DLD1 (cell line): ENCODE results near the gene PSME2.

ENCODE experiments used
- in situ Hi-C: cut with HindIII; loops from 2 replicates; pipeline ENCODE4 v1.10.0; 2017; ENCODE audit warnings: low sequenced_read_pairs

Gene PSME2

DNA sequence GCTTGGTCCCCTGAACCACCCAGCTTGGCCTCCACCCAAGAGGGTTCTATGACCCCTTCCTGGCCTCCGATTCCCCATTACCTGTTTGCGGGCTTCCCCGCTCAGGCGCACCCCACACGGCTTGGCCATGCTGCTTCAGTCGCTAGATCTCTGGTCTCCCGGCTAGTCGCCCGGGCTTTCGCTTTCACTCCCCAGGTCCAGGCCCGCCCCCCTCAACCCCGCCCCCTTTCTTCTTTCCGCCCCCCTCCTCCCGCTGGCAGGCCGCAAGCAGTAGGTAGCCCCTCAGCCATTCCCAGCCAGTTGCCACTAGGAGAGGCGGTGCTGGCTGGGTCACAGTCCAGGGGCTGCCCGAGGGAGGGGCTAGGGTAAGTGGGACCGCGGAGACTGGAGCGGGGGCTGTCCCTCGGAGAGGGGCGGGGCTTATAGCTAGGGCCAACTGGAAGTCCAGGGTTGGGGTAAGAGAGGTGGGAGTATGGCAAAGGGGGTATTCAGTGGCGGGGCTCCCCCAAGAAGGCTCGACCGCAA is at the start of gene PSME2:
PSME2 (minus strand) TSS at position 158 of the 525 bp plus-strand sequence; CDS start at position 129, 29 bp downstream.
- in situ Hi-C loops: no loop called here

- in situ Hi-C loops: no loop called here
Observed at GRCh38 chr14:24195186-24196070, 49.0 kb upstream of the PSME2 start, which contains the start of gene TM9SF1. Gene TM9SF1, minus strand, starts transcription at chr14:24195441. Its CDS starts 422 bp downstream, at chr14:24195019.

DNA sequence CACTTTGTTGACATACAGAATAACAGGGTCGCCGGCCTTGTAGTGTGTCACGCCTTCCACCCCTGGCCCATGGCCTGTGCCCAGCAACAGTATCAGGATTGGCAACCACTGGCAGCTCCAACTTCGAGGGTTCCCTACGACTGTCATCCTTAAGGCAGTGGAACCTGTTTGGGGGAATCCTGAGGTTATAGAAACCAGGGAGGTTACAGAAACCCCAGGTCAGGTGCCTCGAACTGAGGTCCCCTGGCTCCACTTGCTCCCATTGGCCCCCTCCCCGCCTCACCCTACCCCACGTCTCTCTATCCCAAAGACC is 48.4 kb upstream of the PSME2 start:
- in situ Hi-C loops: no loop called here

GRCh38 chr14:24194186-24194872 is 47.9 kb upstream of the PSME2 start:
- in situ Hi-C loops: no loop called here

GRCh38 chr14:24192933-24193332 is 46.5 kb upstream of the PSME2 start:
- in situ Hi-C loops: no loop called here

DNA sequence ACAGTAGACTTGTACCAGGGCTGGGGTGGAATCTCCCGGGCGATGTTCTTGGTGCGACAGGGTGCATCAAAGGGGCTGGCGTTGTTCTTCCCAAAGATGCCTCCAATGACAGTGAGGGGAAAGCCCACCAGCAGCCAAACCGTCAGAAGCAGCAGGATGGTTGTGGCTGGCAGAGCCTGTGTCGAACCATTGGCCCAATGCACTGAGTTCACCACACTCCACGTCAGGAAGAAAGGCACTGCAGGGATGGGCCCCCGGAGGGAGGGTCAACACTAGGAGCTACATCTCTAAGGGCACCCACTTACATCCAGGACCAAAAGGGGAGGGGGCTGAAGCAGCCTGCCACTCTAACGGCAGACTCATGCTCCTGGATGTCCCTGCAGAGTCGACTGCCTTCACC is 44.0 kb upstream of the PSME2 start:
- in situ Hi-C loops: no loop called here

DNA sequence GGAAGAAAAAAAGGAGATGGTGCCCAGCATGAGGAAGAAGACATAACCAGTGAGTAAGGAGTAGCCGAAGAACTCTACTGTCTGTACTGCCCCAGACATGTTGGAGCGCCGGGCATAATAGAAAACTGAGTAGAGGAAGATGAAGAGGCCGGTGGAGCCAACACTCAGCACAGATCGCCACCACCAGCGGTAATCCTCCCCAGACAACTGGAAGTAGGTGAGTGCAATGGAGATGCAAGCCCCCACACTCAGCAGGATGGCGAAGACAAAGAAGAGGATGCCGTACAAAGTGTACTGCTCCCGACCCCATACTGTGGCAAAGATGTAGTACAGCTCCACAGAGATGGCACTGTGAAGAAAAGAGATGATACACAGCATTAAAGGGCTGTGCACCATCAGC is 43.0 kb upstream of the PSME2 start:
- in situ Hi-C loops: no loop called here

DNA sequence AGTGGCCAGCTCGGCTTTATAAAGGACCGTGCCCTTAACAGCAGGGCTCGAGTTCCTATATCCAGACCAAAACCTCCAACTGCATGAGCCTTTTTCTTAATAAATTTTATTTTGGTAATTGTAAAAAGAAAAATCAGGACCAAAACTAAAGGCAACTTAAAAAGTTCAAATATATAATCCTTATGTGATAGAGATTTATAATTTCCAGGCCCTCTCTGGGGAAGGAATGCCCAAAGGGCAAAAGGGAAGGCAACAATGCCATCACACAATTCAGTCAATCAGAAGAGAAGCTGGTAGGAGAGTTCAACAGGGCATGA is 42.6 kb upstream of the PSME2 start:
- in situ Hi-C loops: no loop called here

GRCh38 chr14:24188251-24189058 is 42.0 kb upstream of the PSME2 start, which contains the start of gene IPO4:
Gene IPO4, minus strand, starts transcription at chr14:24188816. Its CDS starts 29 bp downstream, at chr14:24188787.
- in situ Hi-C loops: no loop called here

- in situ Hi-C loops: no loop called here
Observed at GRCh38 chr14:24187539-24187915, 41.1 kb upstream of the PSME2 start.

DNA sequence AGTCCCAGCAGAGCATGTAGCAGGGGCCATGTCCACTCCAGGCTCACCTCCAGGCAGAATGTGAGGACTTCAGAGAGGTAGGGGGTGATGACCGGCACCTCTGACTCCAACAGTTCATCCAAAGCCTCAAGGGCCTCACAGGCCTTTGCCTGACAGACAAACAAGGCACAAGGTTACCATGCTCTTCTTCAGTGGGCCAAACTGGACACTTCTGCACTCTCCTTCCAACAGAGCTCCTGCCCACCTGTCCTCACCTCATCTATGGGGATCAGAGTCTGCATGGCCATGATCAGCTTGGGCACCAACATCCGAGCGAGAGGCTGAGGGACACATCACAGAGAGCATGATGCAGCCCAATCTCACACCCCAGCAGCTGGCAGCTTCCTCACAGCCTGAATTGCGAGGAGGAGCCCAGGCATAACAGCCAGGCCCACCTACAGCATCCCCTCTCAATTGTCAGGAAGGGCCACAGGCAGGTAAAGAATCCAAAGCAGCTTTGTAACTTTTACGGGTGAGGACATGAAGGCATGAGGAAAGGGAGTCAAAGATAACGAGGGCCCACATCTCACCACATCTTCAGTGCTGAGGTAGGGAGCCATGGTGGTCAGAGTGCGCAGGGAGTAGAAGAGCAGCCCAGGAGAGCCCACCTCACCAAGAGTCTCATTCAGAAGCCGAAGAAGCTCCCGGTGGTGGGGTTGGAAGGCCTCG is 40.6 kb upstream of the PSME2 start:
- in situ Hi-C loops: no loop called here

- in situ Hi-C loops: no loop called here
Observed at GRCh38 chr14:24185741-24186140, 39.3 kb upstream of the PSME2 start.

DNA sequence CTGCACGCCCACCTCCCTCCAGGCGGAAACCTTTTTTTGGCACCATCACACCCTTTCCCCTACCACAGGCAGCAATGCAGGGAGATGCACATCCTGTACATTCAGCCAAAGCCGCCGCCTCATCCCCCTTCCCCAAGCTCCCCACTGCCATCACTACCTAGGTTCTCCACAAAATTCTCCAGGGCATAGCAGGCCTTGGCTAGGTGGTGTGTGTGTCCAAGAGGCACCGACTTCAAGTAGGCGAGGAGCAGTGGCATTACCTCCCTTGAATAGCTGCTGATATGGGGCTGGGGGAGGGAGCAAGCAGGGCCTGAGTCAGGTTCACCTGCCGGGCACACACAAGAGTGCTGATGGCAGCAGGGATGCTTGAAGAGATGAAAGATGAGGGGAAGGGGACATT is 38.6 kb upstream of the PSME2 start:
- in situ Hi-C loops: no loop called here

- in situ Hi-C loops: no loop called here
Observed at GRCh38 chr14:24184104-24184970, 37.9 kb upstream of the PSME2 start.

DNA sequence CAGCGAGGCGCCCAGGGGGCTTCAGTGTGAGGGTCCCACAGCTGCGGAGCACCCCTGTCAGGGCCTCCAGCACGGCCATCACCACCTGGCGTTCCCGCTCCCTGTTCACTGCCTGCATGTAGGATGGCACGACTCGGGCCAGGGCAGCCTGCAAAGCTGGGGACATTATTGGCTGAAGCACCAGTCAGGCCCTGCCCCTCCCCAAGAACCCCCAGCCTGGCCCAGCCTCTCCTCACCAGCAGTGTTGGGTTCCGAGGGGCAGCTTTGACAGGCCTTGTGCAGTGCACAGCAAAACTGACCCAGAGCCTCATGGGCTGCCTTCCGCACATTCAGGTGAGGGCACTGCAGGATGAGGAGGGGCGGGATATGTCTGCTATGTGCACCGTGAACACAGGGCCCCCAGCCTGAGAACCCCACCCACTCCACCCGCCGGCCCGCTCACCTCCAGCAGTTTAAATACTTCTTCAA is 36.6 kb upstream of the PSME2 start:
- in situ Hi-C loops: no loop called here

DNA sequence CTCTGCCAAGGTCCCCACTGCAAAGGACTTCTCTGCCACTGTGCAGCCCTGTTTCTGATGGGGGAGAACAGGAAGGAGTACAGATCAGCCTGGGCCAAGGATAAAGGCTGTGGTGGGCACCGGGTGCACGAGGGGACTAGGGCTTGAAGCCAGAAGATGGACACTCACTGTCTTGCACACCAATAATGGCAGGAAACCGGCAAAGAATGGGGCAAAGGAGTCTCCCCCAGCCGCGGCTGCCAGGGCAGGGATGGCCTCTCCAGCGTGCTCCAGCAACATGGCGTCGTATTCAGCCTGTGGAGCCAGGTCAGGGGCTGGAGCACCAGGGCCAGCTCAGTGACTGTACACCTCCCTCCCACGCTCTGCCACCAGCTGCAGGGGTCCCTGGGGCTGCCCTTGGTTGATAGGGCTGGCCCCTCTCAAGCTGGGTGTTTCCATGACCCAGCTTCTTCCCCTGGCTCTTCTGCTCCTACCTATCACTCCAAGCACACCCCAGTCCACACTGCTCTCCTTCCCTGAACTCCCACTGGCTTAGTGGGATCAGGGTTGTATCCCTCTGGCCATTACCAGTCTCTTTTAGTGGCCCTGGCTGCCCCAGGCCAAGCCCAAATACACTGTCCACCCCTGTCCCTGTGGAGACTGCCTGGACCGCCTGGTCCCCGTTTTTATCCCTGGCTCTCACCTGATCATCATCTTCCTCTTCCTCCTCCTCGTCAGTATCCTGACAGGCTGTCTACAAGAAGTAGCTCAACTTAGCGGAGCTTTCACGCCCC is 35.9 kb upstream of the PSME2 start:
- in situ Hi-C loops: no loop called here

DNA sequence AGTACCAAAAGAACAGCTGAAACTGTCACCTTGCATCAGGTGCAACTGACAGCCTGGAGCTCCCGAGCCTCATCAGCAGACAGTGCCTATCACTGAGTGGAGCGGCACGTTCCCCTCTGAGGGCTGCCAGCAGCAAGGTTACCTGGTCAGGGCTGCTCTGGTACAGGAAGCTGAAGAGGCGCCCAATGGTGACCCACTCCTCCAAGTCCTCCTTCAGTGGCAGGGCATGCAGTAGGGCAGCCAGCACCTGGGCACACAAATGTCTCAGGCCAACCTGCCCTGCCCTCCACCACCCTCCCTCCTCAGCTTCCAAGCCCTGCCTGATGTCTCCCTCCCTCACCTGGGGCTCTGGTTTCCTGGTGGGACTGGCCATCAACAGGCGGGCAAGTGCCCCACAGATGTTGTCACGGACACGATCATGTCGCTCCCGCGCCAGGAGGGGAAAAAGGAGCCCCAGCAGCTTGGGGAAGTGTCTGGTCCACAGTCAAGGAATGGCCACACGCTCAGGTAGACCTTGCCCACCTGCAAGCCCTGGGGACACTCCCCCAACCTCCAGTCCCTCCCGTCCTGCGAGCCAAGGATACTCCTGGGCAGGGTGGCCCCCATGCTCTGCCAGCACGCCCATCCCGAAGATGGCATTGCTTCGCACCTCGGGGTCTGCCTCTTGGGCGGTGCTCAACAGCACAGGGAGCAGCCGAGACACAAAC is 35.1 kb upstream of the PSME2 start:
- in situ Hi-C loops: no loop called here
